ENCODE measurements around the gene TNNI3K. TPM values are rescaled to one million over a fixed set of nuclear protein-coding genes. Genes with fewer than 3 reads are reported as not detected.

The TNNI3K gene
- total RNA-seq, 1 experiment from 2014 or later, result not detected

- Histone ChIP-seq H2AK5ac (ENCODE audit: insufficient read length, low read length) (no peak overlapping the region), H2BK5ac (ENCODE audit: insufficient read length, low read length) (no peak overlapping the region), H3K4me1 (ENCODE audit: insufficient read depth, low read length) (no peaks in the 10 kb centered on the region), H2AFZ (ENCODE audit: low read length) (no peak overlapping the region), H4K8ac (replicated peaks; ENCODE audit: insufficient read length, low read depth, low read length) (no peak overlapping the region), H3K9ac (ENCODE audit: extremely low read depth, insufficient read length, low read length) (no peak overlapping the region), H3K23ac (ENCODE audit: insufficient read length, low read depth, low read length) (no peak overlapping the region), H3K4me2 (ENCODE audit: insufficient read depth, insufficient read length, low read length) (no peak overlapping the region), H2BK120ac (ENCODE audit: low read depth, low read length, poor library complexity, severe bottlenecking) (no peak overlapping the region), H2BK20ac (ENCODE audit: low read depth, low read length, poor library complexity, severe bottlenecking) (no peak overlapping the region), H4K91ac (ENCODE audit: insufficient read length, low read depth, low read length) (no peak overlapping the region), H3K27ac (ENCODE audit: insufficient read length, low read depth, low read length) (no peak overlapping the region), H3K79me2 (ENCODE audit: insufficient read depth, low read length) (no peaks in the 10 kb centered on the region), H3T11ph (ENCODE audit: low read length) (no peak overlapping the region), H3K14ac (ENCODE audit: insufficient read depth, low read length) (no peak overlapping the region), H3K9me3 (ENCODE audit: control insufficient read depth, low read depth, low read length) (no peaks in the 10 kb centered on the region), H3K56ac (ENCODE audit: insufficient read length, low read depth, low read length) (no peak overlapping the region), H3K23me2 (ENCODE audit: insufficient read length, low read depth, low read length, poor library complexity, severe bottlenecking) (no peaks in the 10 kb centered on the region), H3K27me3 (ENCODE audit: insufficient read depth, low read length) (no peaks in the 10 kb centered on the region), H4K20me1 (ENCODE audit: control insufficient read depth, insufficient read depth, insufficient read length) (no peaks in the 10 kb centered on the region), H4K5ac (ENCODE audit: insufficient read length, low read depth, low read length) (no peak overlapping the region), H3K18ac (ENCODE audit: insufficient read length, low read depth, low read length) (no peak overlapping the region), H3K79me1 (ENCODE audit: insufficient read depth, low read depth, low read length, poor library complexity, severe bottlenecking) (no peaks in the 10 kb centered on the region), H2BK15ac (ENCODE audit: low read depth, low read length) (no peak overlapping the region), H3K4ac (ENCODE audit: low read depth, low read length) (no peak overlapping the region), H2BK12ac (ENCODE audit: insufficient read length, low read depth, low read length) (no peak overlapping the region)
- Mint-ChIP-seq H3K4me3 (no peak overlapping the region), H3K4me1 (no peaks in the 10 kb centered on the region), H3K9me3 (no peaks in the 10 kb centered on the region), H3K27me3 (ENCODE audit: low read depth) (no peaks in the 10 kb centered on the region), H3K36me3 (ENCODE audit: insufficient read depth in 1 of 3, low read depth in 3 of 3) (no peaks in the 10 kb centered on the region), H3K27ac (no peak overlapping the region)
- TF ChIP-seq CTCF (conservative IDR thresholded peaks at IDR 0.05), result no peak
- DNase-seq, result no peak
Observed at GRCh38 chr1:74375376-74375775, 140.2 kb downstream of the TNNI3K start.
